ENCODE data around the gene DCDC1. TPM values are rescaled to one million over a fixed set of nuclear protein-coding genes. Genes with fewer than 3 reads are reported as not detected.

Gene DCDC1
- total RNA-seq, 1 experiment from 2014 or later, result not detected

DNA sequence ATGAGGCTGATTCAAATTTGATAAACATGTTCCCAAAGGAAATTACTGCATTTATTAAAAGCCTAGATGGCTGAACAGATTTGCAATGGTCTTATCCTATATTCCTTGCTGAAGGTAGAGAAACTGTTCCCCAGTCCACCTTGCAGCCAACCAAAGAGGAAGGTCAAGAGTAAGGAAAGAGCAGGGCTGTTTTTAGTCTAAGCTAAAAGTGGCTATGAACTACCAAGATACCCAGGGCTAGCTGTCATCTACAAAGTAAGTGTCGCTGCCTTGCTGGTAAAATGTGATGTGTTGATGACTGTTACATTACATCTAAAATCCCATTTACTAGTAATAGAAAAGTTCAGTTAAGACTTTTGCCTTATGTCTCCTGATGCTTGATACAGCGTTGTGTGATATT, 493.3 kb downstream of the DCDC1 start:
- POLR2A ChIA-PET, result no interaction called here
- TF ChIP-seq POLR2AphosphoS5 (IDR thresholded peaks at IDR 0.05; ENCODE audit: low read depth, low read length) (no peak), TCF7L2 (IDR thresholded peaks at IDR 0.05; ENCODE audit: low read depth, low read length) (no peak), SIN3A (IDR thresholded peaks at IDR 0.05; ENCODE audit: borderline replicate concordance, insufficient read depth, low read depth, low read length) (no peak)
- TF ChIP-seq, protein P1, sequence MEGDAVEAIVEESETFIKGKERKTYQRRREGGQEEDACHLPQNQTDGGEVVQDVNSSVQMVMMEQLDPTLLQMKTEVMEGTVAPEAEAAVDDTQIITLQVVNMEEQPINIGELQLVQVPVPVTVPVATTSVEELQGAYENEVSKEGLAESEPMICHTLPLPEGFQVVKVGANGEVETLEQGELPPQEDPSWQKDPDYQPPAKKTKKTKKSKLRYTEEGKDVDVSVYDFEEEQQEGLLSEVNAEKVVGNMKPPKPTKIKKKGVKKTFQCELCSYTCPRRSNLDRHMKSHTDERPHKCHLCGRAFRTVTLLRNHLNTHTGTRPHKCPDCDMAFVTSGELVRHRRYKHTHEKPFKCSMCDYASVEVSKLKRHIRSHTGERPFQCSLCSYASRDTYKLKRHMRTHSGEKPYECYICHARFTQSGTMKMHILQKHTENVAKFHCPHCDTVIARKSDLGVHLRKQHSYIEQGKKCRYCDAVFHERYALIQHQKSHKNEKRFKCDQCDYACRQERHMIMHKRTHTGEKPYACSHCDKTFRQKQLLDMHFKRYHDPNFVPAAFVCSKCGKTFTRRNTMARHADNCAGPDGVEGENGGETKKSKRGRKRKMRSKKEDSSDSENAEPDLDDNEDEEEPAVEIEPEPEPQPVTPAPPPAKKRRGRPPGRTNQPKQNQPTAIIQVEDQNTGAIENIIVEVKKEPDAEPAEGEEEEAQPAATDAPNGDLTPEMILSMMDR (IDR thresholded peaks at IDR 0.05), result no peak
- TF ChIP-seq, protein P2, sequence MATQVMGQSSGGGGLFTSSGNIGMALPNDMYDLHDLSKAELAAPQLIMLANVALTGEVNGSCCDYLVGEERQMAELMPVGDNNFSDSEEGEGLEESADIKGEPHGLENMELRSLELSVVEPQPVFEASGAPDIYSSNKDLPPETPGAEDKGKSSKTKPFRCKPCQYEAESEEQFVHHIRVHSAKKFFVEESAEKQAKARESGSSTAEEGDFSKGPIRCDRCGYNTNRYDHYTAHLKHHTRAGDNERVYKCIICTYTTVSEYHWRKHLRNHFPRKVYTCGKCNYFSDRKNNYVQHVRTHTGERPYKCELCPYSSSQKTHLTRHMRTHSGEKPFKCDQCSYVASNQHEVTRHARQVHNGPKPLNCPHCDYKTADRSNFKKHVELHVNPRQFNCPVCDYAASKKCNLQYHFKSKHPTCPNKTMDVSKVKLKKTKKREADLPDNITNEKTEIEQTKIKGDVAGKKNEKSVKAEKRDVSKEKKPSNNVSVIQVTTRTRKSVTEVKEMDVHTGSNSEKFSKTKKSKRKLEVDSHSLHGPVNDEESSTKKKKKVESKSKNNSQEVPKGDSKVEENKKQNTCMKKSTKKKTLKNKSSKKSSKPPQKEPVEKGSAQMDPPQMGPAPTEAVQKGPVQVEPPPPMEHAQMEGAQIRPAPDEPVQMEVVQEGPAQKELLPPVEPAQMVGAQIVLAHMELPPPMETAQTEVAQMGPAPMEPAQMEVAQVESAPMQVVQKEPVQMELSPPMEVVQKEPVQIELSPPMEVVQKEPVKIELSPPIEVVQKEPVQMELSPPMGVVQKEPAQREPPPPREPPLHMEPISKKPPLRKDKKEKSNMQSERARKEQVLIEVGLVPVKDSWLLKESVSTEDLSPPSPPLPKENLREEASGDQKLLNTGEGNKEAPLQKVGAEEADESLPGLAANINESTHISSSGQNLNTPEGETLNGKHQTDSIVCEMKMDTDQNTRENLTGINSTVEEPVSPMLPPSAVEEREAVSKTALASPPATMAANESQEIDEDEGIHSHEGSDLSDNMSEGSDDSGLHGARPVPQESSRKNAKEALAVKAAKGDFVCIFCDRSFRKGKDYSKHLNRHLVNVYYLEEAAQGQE (IDR thresholded peaks at IDR 0.05; ENCODE audit: insufficient read depth in 1 of 2, low read depth in 2 of 2, low read length in 1 of 2), result no peak
- no peak for DNase-seq (ENCODE audit: low read depth, low spot score)
- H3K9me3 ChIP-seq (ENCODE audit: control insufficient read depth, insufficient read depth, low read depth, low read length), result no peaks in the 10 kb centered on the region
- no peaks in the 10 kb centered on the region for H3K27me3 ChIP-seq (ENCODE audit: control insufficient read depth, insufficient read depth, low read length)
- no peak overlapping the region for H3K4me3 ChIP-seq (ENCODE audit: low read depth in 2 of 2, low read length in 2 of 2)
- CTCF ChIA-PET, result no interaction called here
- no TSS peak for BruUV-seq (replicated peaks)
- H3K27ac ChIP-seq (ENCODE audit: low read length), result no peak overlapping the region
- in situ Hi-C loops (cut with HindIII; ENCODE audit: low pct_unique_long_range_greater_than_20kb, low sequenced_read_pairs), result no loop called here
- H3K4me1 ChIP-seq (ENCODE audit: control insufficient read depth, insufficient read depth, low read length), result no peaks in the 10 kb centered on the region
- intact Hi-C loops (cut with micrococcal nuclease; ENCODE audit: unreplicated experiment), result no loop called here
- no peaks in the 10 kb centered on the region for H3K36me3 ChIP-seq (ENCODE audit: control insufficient read depth, insufficient read depth, low read length)
- ATAC-seq, result no peak

DNA sequence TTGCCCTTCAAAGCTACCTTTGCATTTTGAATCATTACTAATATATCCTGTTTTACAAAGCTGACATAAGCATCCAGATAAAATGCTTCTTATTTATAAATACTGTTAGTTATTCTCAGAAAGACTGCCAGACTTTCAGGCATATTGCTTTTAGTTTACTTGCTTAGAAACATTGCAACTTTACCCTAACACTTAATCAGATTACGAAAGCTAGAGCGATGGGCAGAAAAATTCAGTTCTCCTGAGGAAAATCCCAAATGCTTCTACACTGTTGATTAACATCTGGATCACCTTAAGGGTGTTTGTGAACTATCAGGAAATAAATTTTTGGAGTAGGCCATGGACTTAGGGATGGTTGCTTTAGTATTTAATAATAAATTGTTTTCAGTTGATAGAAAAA, 493.7 kb downstream of the DCDC1 start:
- ATAC-seq, result no peak
- in situ Hi-C loops (cut with HindIII; ENCODE audit: low pct_unique_long_range_greater_than_20kb, low sequenced_read_pairs), result no loop called here
- Histone ChIP-seq H3K9me3 (ENCODE audit: control insufficient read depth, insufficient read depth, low read depth, low read length) (no peaks in the 10 kb centered on the region), H3K4me1 (ENCODE audit: control insufficient read depth, insufficient read depth, low read length) (no peaks in the 10 kb centered on the region), H3K27ac (ENCODE audit: low read length) (no peak overlapping the region), H3K27me3 (ENCODE audit: control insufficient read depth, insufficient read depth, low read length) (no peaks in the 10 kb centered on the region), H3K4me3 (ENCODE audit: low read depth in 2 of 2, low read length in 2 of 2) (no peak overlapping the region), H3K36me3 (ENCODE audit: control insufficient read depth, insufficient read depth, low read length) (no peaks in the 10 kb centered on the region)
- TF ChIP-seq TCF7L2 (IDR thresholded peaks at IDR 0.05; ENCODE audit: low read depth, low read length) (no peak), SIN3A (IDR thresholded peaks at IDR 0.05; ENCODE audit: borderline replicate concordance, insufficient read depth, low read depth, low read length) (no peak), POLR2AphosphoS5 (IDR thresholded peaks at IDR 0.05; ENCODE audit: low read depth, low read length) (no peak)
- TF ChIP-seq, protein P2 (IDR thresholded peaks at IDR 0.05; ENCODE audit: insufficient read depth in 1 of 2, low read depth in 2 of 2, low read length in 1 of 2), result no peak
- TF ChIP-seq, protein P1 (IDR thresholded peaks at IDR 0.05), result no peak
- POLR2A ChIA-PET, result no interaction called here
- no TSS peak for BruUV-seq (replicated peaks)
- DNase-seq (ENCODE audit: low read depth, low spot score), result no peak
- CTCF ChIA-PET, result no interaction called here
- intact Hi-C loops (cut with micrococcal nuclease; ENCODE audit: unreplicated experiment), result no loop called here

Data from Panc1 (cell line).